GM19193 (cell line): ENCODE results near the gene CST9.

Source experiments
- POLR2A ChIP-seq: IDR thresholded peaks from 4 replicates; pipeline ENCODE4 v1.6.1; 2011; ENCODE audit not compliant: insufficient read depth, insufficient read length; ENCODE audit errors: extremely low read depth

CST9 gene

DNA sequence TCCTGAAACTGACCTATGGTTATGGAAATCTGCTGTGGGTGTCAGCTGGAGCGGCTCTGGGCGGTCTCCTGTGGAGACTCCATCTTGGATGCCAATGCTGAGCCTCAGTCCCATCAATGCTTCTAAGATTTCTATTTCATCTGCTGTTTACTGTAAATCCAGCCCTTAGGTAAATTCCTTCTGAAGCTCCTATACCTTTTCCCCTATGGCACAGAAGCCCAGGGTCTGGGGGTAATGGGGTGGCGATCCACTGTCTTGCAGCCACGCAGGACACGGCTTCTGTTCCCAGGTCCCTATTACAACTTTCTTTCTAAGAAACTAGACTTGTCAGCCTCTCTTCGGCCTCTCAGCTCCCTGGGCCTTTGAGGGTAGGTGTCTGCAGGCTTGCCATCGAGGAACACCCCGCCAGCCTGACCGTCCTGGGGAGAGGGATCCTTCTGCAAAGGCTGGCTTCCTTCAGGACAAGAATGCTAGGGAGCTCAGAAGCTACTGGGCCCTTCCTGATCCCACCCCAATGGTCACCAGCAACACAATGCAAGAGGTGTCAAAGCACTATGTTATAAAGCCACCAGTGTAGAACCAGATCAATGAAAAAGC is 25.6 kb upstream of the CST9 start:
- TF ChIP-seq POLR2A: no peak

DNA sequence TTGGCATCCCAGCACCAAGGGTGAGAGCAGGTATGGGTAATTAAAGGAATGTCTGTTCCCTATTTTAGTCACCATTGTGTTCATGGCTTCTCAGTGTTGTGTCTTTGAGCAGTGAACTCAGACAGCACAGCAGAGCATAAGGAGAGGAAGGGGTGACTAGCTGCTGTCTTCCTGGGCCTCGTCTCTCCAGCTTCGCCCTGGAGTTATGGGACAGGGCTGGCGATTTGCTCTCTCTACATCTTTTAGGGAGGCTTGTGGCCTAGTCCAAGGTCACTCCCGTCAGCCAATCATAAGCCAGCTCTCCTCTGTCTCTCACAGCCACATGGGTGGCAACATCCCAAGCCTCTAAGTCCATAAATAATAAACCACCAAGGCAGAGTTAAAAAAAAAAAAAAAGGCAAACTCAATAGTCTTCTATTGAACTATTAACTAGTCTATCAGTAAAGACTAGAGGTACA is 24.7 kb upstream of the CST9 start:
- TF ChIP-seq POLR2A: no peak

- no peak for TF ChIP-seq POLR2A
These were observed 24.1 kb upstream of the CST9 start for GRCh38 chr20:23629542-23630391.

- TF ChIP-seq POLR2A: no peak
These were observed 23.4 kb upstream of the CST9 start for GRCh38 chr20:23629017-23629541.

DNA sequence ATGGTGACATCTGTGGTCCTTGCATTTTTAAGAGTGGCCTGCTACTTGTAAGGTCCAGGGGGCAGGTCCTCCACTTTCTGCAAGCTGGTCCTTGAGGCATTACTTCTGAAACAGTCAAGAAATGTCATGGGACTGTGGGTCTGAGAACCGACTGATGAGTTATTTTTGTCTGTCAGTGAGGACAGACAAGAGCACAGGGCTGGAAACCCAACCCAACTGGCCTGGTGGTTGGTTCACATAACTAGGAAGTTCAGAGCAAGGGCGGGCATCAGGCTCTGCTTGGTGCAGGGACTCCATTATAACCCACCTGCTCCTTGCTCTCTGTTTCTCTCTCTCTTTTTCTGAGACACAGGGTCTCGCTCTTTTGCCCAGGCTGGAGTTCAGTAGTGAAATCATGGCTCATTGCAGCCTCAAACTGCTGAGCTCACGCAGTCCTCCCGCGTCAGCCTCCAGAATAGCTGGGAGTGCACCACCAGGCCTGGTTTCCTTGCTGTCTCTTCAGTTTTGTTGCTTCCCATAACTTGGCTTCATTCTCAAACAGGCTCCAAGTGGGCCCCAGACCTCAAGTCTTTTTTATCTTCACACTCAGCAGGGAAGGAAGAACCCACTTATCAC is 22.8 kb upstream of the CST9 start:
- TF ChIP-seq POLR2A: no peak

DNA sequence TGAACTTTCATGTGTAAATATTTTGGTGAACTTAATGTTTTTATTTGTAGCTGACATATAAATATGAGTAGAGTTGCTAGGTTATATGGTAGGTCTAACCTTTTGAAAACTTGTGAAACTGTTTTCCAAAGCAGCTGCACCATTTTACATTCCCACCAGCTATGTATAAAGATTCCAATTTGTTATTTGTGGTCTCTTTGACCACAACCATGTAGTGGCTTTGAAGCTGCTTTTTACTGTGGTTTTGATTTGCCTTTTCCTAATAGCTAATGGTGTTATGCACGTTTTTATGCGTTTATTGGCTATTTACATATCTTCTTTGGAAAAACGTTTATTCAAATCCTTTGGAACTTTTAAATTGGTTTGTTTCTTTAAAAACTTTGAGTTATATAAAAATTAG is 21.8 kb upstream of the CST9 start:
- no peak for TF ChIP-seq POLR2A

GRCh38 chr20:23626040-23626620 is 20.4 kb upstream of the CST9 start:
- no peak for TF ChIP-seq POLR2A

GRCh38 chr20:23625236-23625964 is 19.7 kb upstream of the CST9 start:
- no peak for TF ChIP-seq POLR2A

DNA sequence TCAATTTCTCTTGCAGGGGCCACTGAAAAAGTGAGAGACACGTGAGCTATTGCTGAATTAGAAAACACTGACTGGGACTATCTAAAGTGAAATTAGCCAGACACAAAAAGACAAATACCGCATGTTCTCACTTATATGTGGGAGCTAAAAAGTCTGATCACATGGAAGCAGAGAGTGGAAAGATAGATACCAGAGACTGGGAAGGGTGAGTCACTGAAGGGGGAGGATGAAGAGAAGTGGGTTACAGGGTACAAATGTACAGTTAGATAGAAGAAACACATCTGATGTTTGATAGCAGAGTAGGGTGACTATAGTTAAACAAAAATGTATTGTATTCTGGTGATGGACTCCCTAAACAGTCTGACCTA is 18.6 kb upstream of the CST9 start:
- TF ChIP-seq POLR2A: no peak

DNA sequence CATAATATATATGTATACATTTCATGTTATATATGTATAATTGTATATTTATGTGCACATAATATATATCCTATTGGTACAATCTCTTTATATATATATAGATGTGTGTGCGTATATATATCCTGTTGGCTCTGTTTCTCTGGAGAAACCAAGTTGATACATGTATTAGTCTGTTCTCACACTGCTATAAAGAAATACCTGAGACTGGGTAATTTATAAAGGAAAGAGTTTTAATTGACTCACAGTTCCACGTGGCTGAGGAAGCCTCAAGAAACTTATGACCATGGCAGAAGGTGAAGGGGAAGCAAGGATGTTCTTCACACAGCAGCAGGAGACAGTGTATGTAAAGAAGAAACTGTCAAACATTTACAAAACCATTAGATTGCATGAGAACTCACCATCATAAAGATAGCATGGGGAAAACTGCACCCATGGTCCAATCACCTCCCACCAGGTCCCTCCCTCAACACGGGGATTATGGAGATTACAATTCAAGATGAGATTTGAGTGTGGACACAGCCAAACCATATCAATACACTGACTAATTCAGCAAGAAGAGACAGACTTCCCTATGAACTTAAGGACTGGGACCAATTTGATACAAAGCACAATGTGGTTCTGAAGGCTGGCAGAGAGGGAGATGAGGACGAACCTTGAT is 18.1 kb upstream of the CST9 start:
- no peak for TF ChIP-seq POLR2A

DNA sequence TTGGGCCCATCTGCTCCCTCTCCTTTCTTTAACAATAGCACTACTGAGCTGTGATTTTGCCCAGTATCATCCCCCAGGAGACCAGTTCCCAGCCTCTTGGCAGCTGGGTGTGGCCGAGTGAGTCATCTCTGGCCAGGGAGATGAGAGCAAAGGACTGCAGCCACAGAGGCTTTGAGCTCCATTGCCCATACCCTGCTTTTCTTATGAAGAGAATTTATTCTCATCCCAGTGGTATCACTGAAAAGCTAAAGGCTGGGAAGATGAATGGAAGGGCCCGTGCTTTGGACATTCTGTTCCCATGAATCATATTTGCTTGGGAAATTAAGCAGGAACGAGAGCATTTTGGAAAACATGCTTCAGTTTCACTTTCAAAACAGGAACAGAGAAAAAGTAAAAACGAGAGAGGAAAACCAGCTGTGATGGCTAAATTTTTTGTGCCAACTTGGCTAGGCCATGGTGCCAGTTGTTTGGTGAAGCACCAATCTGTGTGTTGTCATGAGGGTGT is 17.2 kb upstream of the CST9 start:
- no peak for TF ChIP-seq POLR2A

DNA sequence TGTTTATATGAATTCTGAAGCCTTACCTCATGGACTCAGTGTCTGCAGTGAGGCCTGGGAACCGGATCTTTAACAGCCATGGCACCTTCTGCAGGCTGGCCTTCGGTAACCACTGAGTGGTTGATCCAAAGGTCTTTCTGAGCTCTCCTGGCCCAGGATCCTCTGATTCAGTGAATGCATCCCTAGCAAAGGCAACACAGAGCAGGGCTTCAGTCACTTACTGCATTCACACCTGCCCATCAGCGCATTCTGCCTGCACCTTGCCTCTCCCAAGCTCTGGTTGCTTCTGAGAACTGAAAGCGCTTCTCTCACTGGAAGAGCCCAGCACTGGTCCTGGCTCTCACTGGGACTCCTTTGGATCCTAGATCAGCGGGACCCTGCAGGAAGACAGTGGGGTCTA is 8.4 kb upstream of the CST9 start:
- no peak for TF ChIP-seq POLR2A

GRCh38 chr20:23613676-23614075 is 8.0 kb upstream of the CST9 start:
- no peak for TF ChIP-seq POLR2A

- TF ChIP-seq POLR2A: no peak
These were observed 6.7 kb upstream of the CST9 start for GRCh38 chr20:23612396-23612795.

DNA sequence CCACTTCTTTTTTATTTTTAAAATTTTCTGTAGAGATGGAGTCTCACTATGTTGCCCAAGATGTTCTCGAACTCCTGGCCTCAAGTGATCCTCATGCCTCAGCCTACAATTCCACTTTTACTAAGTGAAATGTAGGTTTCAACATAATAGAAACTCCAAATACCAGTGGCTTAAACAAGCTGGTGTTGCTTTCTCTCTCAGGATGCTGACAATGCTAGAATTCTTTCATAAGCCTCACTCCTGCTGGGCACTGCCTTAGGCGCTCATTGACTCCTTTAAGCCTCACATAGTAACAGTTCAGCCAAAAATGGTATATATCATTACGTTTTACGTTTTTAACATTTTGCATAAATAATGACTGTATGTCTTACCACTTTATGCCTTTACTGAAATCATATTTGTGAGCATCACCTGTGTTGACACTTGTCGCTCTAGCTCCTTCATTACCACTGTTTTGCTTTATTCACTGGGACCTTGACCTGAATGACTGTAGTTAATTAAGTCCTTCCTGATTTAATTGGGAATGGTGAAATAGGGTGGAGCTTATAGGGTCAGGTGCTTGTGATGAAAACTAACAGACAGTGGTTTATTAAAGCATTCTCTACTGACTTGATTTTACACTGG is 3.9 kb upstream of the CST9 start:
- TF ChIP-seq POLR2A: no peak
